ENCODE measurements around the gene CFAP58. TPM values are rescaled to one million over a fixed set of nuclear protein-coding genes. Genes with fewer than 3 reads are reported as not detected.

The CFAP58 gene, protein sequence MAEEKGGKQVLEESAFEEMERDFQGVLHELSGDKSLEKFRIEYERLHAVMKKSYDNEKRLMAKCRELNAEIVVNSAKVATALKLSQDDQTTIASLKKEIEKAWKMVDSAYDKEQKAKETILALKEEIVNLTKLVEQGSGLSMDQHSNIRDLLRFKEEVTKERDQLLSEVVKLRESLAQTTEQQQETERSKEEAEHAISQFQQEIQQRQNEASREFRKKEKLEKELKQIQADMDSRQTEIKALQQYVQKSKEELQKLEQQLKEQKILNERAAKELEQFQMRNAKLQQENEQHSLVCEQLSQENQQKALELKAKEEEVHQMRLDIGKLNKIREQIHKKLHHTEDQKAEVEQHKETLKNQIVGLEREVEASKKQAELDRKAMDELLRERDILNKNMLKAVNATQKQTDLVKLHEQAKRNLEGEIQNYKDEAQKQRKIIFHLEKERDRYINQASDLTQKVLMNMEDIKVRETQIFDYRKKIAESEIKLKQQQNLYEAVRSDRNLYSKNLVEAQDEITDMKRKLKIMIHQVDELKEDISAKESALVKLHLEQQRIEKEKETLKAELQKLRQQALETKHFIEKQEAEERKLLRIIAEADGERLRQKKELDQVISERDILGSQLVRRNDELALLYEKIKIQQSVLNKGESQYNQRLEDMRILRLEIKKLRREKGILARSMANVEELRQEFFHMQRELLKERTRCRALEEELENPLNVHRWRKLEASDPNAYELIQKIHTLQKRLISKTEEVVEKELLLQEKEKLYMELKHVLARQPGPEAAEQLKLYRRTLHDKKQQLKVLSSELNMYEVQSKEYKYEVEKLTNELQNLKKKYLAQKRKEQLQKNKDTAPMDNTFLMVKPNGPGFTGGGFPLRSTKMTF
- 0.67 TPM for total RNA-seq

DNA sequence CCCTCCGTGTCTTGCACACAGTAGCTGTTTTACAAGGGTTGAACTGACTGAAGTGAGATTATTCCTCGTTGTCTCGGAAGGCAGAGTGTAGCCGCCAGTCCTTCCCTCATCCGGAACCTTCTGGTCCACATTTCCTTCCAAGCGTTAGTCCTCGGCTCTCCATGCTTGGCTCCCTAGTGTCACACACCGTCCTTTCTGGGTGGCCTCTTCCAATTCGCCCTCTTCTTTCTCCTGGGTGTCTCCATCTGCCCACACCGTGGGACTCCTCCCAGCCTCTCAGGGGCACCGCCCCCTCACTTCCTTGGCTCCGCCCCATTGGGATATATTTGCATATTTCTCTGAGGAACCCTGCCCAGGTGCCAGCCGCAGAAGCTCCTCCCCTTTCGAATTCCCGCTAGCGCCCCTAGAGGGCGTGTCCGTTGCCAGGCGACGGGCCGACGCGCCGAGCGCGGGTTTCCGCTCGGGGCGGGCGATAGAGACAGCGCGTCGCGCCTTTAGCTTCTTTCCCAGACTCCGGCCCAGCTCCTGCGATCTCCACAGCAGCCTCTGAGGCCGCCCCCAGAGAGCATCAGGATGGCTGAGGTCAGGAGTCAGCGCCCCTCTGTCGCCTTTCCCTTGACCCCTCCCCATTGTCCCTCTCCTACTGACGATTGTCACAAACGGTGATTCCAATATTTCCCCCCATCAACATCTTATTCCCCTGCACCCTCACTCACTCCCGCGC, at the start of gene CFAP58:
CFAP58 (plus strand) TSS at position 509 of the 724 bp plus-strand sequence; CDS start at position 574, 65 bp downstream.
- ATAC-seq: peak; percentile 94
- intact Hi-C loops (cut with DNase I): loop anchor here (5.0 kb wide), 2 partner anchors 41 to 61 kb away; no protein-coding TSS in a partner anchor
- DNase-seq (ENCODE audit: low spot score): peak; percentile 96

DNA sequence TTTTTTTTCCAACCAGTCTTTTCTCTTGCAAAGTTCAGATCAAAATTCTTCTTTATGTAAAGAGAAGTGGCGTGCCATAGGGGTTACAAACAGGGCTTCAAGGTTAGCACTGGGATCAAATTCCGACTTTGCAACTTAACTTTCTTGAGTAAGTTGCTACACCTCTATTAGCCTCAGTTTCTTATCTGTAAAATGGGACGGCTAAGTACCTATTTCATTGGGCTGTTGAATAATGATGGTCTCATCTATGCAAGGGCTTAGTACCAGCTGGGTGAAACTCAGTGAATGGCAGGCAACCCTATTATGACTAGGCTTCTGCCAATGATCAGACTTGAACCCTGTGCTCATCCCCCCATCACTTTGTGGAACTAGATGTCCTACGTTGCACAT, 49.3 kb upstream of the CFAP58 start:
- DNase-seq (ENCODE audit: low spot score) (no peak), ATAC-seq (no peak)
- intact Hi-C loops (cut with DNase I): loop anchor here (5.0 kb wide), 1 partner anchor 43 kb away; no protein-coding TSS in a partner anchor

DNA sequence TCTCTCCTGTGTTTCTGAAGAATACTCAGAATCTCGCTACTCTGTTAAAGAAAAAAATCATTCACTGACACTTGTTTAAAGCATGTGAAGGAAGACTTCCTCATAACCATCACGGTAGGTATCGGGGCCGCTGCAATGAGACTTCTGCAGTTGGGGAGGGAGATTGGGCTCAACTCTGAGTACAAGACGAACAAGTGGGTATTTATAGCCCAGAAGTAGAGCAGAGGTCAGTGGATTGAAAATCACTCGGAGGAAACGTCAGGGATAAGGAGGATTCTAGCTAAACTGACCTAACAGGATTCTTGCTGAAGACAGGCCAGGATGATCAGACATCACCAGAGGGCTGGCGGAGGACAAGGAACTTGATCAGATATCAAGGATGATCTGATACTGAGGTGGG, 48.7 kb upstream of the CFAP58 start:
- ATAC-seq (no peak), DNase-seq (ENCODE audit: low spot score) (no peak)
- intact Hi-C loops (cut with DNase I): loop anchor here (5.0 kb wide), 1 partner anchor 42 kb away; no protein-coding TSS in a partner anchor

DNA sequence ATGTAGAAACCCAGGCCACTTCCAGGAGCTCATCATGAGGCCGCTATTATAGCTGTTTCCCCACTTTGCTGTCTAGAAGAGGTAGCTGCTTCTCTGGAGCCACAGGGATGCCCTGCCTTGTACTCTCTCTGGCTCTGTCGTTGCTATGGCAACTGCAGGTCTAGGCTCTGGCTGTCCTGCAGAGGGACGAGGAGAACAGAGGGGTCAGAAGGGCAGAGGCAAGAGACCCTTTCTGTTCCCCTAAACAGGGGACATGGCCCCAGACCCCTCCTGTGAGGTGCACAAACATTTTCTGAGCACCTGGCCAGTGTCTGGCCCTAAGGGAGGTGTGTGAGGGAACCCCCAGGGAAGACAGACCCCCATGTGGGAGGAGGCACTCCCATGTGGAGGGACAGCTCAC, 46.7 kb upstream of the CFAP58 start:
- intact Hi-C loops (cut with DNase I): no loop called here
- DNase-seq (ENCODE audit: low spot score) (no peak), ATAC-seq (no peak)

DNA sequence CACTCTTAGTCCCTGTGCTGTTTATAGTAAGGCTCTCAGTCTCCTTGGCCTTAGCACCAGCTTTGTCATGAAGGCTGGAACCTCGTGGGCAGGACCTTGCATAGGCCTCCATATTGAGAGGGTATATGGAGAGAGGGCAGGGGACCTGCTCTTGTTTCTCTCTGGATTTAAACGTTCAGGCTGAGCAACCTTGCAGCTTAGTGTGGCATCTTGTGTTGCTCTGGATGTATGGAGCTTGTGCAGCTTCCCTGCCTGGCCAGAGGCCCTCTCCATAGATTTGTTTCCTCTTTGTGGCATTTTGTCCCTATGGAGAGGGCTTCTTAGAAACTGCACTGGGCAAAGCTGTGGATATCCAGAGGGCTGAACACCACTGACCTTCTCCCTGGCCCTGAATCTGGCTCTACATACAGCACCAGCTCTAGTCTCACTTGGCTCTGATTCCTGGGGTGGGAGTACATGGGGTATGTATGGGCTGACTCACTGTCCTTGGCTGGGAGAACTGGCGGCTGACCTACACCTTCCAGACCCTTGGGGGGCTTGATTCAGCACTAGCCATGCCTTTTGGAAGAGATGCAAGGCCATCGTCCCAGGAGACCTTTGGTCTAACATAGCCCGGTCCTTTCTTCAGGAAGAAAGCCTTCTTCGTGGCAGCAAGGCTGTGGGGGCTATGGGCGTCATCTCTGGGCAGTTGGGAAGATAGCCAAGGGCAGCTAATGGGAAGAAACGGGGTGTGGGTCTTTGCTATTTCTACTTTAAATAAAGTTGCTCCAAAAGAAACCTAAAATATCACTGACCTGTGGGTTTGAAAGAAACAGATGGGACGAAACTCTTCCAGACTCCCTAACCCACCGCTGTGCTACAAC, 45.8 kb upstream of the CFAP58 start:
- intact Hi-C loops (cut with DNase I): no loop called here
- ATAC-seq (no peak), DNase-seq (ENCODE audit: low spot score) (no peak)

DNA sequence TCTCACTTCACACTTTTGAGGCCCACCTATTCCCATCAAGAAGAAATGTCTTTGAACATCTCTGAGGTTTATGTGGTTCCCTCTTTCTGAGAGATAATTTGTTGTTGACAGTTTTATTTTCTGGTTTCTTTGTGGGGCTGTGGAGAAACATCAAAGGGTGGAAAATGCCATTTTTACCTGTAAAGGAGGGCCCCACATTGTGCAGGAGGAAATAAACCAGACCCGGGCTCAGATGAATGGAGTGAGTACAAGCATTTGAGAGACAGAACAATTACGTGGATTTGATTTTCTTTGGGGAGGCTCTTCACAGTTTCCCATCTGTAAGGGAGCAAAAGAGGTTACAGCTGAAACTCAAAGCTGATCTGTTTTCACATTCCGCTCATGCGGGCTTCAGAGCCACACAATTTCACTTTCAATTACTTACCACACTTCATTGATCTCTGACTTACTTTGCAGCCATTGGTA, 45.2 kb upstream of the CFAP58 start:
- ATAC-seq (no peak), DNase-seq (ENCODE audit: low spot score) (no peak)
- intact Hi-C loops (cut with DNase I): no loop called here

DNA sequence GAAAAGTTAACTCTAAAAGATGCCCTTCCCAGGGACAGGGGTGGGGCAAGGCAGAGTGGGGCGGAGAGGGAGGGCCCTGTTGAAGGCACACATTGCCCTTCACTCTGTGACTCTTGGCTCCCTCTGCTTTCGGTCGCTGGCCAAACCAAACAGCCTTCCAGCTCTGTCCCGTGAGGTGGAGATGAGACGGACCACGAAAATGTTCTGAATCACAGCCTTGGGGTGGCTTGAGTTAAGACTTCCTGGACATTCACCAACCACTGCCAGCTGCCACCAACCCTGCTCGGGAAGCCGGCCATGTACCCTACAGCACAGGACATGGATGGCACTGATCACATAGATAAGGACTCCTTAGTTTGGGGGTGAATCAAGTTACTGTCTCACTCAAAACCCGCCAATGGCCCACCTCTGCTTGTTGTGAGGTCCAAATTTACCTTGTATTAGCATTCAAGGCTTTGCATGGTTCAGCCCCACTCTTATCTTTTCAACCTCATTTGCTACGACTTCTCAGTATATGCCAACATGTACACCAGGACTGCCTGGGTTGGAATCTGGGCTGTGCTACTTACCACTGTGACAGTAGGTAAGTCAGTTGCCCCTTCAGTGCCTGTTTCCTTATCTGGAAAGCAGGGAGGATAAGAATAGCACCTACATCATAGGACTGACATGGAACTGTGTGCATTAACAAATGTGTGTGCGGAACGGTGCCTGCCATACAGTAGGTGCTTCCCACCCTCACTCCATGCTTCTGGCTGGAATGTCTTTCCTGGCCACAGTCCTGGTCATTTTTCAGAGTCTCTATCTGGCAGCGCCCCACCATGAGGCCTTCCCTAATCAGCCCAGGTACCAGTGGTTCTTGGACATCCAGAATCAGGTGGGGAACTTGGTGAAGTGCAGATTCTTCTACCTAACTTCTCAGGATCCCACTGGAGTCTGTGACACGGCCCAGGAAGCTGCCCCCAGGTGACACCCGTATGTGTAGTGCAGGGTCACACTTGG, 43.4 kb upstream of the CFAP58 start:
- DNase-seq (ENCODE audit: low spot score) (peak; percentile 77), ATAC-seq (peak; percentile 89)
- intact Hi-C loops (cut with DNase I): loop anchor here (5.0 kb wide), 1 partner anchor 42 kb away; the partner anchor contains the start of gene CFAP58

DNA sequence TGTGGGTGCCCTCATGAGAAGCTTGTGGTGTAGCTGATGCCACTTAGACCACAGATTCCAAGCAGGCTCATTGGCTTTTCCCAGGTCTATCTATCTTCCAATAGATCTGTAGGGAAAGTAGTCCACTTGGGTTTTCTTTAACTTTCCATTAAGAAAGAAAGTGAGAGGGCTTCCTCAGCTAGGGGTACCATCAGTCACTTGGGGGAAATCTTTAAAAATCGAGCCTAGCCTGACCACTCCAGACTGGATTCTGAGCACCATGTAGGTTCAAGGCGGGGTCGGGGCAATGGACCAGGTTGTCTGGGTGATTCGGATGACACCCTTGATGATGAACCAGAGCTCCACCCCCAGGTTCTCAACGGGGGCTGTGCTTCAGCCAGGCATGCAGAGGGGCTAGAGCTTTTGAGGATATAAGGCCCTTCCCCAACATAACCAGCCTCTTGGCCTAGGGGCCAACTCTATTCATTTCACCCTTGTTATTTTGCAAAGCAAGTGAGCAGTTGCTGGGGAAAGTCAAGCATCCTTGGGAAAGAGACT, 42.4 kb upstream of the CFAP58 start:
- intact Hi-C loops (cut with DNase I): loop anchor here (5.0 kb wide), 1 partner anchor 41 kb away; the partner anchor contains the start of gene CFAP58

DNA sequence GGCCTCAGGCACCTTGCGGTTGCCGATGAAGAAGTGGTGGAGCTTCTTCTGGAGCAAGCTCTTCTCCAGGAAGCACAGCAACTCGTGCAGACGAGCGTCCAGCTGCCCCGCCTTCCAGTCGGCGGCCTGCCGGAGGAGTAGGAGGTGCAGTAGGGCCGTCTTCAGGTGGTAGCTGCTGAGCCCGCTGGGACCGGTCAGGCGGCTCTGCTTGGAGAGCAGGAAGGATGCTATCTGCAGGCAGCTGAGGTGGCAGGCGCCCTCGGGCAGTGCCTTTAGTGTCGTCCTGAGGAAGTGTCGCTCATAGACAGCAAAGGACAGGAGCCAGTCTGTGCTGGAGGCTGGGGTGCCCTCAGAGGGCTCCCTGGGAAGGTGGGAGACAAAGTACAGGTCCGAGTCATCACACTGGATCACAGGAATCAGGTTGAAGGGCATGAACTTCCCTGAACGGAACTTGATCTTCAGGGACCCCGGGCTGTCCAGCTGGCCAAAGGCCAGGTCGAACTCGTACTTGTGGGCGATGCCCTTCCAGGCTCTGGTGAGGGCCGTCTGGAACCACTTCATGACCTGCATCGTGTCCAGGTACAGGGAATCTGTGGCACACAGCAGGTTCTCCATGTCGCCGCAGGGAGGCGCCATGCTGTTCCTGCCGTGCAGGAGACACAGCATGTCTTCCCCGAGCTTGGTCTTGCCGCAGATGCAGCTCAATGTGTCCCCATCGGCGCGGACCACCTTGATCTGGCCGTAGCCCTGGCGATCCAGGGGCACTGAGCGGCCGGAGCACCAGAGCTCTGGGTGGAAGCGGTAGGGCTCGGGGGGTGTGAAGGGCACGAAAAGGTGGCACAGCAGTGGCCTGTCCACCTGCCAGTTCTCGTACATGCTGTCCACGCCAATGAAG, 38.8 kb upstream of the CFAP58 start:
- DNase-seq (ENCODE audit: low spot score) (no peak), ATAC-seq (no peak)
- intact Hi-C loops (cut with DNase I): loop anchor here (5.0 kb wide), 1 partner anchor 37 kb away; the partner anchor contains the start of gene CFAP58

More for the DNA sequence above, 42.4 kb upstream of the CFAP58 start:
- ATAC-seq (no peak), DNase-seq (ENCODE audit: low spot score) (no peak)

DNA sequence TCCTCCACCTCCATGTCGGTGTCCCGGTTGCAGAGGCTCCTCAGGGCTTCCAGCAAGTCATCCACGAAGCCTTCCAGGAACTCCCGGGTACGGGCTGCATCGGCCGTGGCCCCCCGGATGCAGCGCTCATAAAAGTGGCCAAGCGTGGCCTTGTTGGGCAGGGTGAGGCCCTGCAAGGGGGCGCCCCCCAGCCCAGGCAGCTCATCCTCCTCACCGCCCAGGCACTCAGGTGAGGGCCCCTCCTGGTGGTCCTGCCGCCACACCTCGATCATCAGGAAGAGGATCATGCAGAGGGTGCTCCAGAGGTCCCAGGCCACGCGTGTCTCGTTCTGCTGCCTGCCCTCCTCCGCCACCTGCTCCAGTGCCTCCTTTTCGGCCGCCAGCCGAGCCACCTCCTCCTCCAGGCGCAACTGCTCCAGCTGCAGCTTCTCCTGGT, 38.1 kb upstream of the CFAP58 start:
- DNase-seq (ENCODE audit: low spot score) (no peak), ATAC-seq (no peak)
- intact Hi-C loops (cut with DNase I): no loop called here

DNA sequence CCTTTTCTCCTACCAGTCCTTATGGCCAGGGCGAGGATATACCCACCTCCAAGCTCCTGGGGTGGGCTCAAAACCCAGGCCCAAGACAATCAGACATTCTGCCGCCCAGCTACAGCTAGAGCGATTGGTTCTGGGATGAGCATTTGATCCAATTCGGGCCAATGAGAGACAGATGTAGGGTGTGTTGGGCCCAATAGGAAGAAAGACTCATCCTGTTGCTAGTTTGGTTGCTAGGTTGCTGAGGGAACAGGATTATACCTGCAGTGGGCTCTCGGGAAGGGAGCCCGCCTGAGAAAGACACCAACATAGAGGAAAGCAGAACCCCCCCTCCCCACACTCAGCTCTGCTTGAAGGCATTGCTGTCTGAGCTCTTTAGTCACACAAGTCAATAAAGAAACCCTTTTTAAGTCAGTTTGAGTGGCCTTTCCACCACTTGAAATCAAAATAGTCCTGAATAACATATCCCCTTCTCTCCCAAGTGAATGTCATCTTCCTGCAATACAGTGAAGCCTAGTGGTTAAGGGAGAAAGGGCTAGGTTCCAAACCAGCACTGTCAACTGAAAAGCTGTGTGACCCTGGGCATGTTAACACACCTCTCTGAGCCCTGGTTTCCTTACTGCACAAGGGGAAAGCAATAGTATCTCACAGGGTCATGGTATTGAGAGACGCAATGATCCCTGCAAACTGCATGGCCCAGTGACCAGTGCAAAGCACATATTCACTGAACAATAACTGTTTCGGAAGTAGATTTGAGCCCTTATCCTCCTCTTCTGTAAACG, 37.1 kb upstream of the CFAP58 start:
- ATAC-seq: no peak
- DNase-seq (ENCODE audit: low spot score): no peak
- intact Hi-C loops (cut with DNase I): no loop called here

DNA sequence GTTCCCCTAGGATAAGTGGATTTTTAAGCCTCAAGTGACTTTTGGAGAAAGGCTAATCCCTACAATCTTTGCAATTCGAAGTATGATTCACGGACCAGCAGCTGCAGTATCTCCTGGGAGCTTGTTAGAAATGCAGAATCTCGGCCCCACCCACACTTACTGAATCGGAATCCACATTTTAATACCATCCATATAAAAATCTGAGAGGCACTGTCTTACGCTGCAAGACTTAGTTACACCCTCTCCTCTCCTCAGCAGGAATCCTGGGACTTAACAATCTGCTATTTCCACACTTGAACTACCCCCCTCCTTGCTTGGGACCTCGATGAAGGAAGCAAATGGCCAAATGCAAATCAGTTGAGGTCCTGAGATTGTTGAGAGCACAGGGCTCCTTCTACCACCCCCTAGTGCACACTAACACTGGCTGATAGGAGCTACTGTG, 36.3 kb upstream of the CFAP58 start:
- ATAC-seq (peak; percentile 50), DNase-seq (ENCODE audit: low spot score) (no peak)
- intact Hi-C loops (cut with DNase I): no loop called here

DNA sequence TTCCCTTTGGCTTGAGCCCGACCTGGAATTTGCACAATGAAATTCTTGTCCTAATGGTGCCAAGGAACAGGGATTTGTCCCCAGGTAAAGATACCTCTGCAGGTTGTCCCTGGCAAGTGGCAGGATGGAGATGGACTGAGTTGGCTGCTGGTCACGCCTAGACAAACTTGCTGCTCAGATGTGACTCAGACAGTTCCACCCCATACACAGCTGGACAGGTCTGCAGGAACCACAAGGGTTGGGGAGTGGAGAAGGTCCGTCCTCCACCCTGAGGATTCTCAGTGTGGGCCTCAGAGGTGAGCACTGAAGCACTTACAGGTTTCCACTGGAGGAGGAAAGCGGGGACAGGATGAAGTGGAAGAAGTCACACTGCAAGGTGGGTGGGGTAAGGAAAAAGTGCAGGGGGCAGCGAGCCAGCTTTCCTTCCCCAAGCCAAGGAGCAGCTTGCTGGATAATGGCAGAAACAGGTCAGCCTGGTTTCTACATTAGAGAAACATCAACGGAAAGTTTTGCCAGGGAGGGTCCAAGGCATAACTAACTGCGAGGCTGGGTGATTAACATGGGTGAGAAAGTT, 35.8 kb upstream of the CFAP58 start:
- intact Hi-C loops (cut with DNase I): no loop called here
- ATAC-seq (no peak), DNase-seq (ENCODE audit: low spot score) (no peak)

DNA sequence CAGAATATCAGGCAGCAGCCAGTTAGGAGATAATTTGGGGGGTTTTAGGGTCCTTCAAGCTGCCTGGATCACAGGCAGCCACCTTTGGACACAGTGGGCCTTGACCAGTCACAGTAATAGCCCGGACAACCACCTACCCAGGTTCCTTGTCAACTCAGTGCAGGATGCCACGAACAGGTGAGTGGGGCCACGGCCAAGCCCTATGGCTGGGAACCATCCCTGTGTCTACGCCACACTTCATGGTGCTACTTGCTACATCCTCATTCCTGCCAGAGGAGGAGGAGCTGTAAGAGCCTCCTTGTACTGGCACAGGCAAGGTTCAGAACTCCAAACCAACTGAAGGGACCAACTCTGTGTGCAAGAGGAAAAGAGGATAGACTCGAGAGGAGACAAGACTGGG, 35.3 kb upstream of the CFAP58 start:
- DNase-seq (ENCODE audit: low spot score): no peak

More for the DNA sequence above, 35.3 kb upstream of the CFAP58 start:
- intact Hi-C loops (cut with DNase I): no loop called here
- ATAC-seq: no peak
